ENCODE results near the gene MLIP. TPM values are rescaled to one million over a fixed set of nuclear protein-coding genes. Genes with fewer than 3 reads are reported as not detected.

The MLIP gene
- total and polyA plus RNA-seq, 9 donors: 0.05 to 1.2 (median 0.40) TPM; not detected in 4

- no peaks in the 10 kb centered on the region for H3K4me1 ChIP-seq (ENCODE audit: insufficient read depth)
- 75 to 87% (median 76%) methylated on average over 3 of the region's 3 CpGs for WGBS, 3 donors
- no peak for DNase-seq
Measured at GRCh38 chr6:54285595-54285994, 174.4 kb downstream of the MLIP start.

GRCh38 chr6:54286141-54286540 is 174.9 kb downstream of the MLIP start:
- Histone ChIP-seq H3K4me3 (no peak overlapping the region), H3K4me1 (ENCODE audit: insufficient read depth) (no peaks in the 10 kb centered on the region), H3K9me3 (no peaks in the 10 kb centered on the region), H3K27me3 (no peaks in the 10 kb centered on the region), H3K27ac (no peak overlapping the region), H3K36me3 (no peaks in the 10 kb centered on the region)
- TF ChIP-seq EP300 (IDR thresholded peaks at IDR 0.05): no peak
- TF ChIP-seq CTCF (IDR thresholded peaks at IDR 0.05): no peak
- TF ChIP-seq POLR2A (IDR thresholded peaks at IDR 0.05): no peak
- no peak for DNase-seq
- intact Hi-C loops (cut with DNase I): no loop called here

More at GRCh38 chr6:54285595-54285994, 174.4 kb downstream of the MLIP start:
- Histone ChIP-seq H3K36me3 (no peaks in the 10 kb centered on the region), H3K27me3 (no peaks in the 10 kb centered on the region), H3K27ac (no peak overlapping the region), H3K9me3 (no peaks in the 10 kb centered on the region), H3K4me3 (no peak overlapping the region)
- intact Hi-C loops (cut with DNase I): no loop called here
- TF ChIP-seq POLR2A (IDR thresholded peaks at IDR 0.05) (no peak), EP300 (IDR thresholded peaks at IDR 0.05) (no peak), CTCF (IDR thresholded peaks at IDR 0.05) (no peak)

- WGBS, 3 donors: 83 to 93% (median 86%) methylated on average over 2 of the region's 2 CpGs
Measured at GRCh38 chr6:54288474-54288873, 177.2 kb downstream of the MLIP start.

GRCh38 chr6:54289426-54289825 is 178.2 kb downstream of the MLIP start:
- intact Hi-C loops (cut with DNase I): no loop called here
- H3K36me3 ChIP-seq: no peaks in the 10 kb centered on the region
- no peaks in the 10 kb centered on the region for H3K9me3 ChIP-seq
- no peak for TF ChIP-seq EP300 (IDR thresholded peaks at IDR 0.05)
- no peaks in the 10 kb centered on the region for H3K4me1 ChIP-seq (ENCODE audit: insufficient read depth)
- 81 to 84% (median 82%) methylated on average over 4 of the region's 4 CpGs for WGBS, 3 donors
- H3K4me3 ChIP-seq: no peak overlapping the region
- DNase-seq: no peak
- no peak overlapping the region for H3K27ac ChIP-seq
- H3K27me3 ChIP-seq: no peaks in the 10 kb centered on the region

More at GRCh38 chr6:54288474-54288873, 177.2 kb downstream of the MLIP start:
- no peak for TF ChIP-seq EP300 (IDR thresholded peaks at IDR 0.05)
- no peak for TF ChIP-seq CTCF (IDR thresholded peaks at IDR 0.05)
- TF ChIP-seq POLR2A (IDR thresholded peaks at IDR 0.05): no peak
- Histone ChIP-seq H3K27me3 (no peaks in the 10 kb centered on the region), H3K36me3 (no peaks in the 10 kb centered on the region), H3K4me1 (ENCODE audit: insufficient read depth) (no peaks in the 10 kb centered on the region), H3K4me3 (no peak overlapping the region), H3K27ac (no peak overlapping the region), H3K9me3 (no peaks in the 10 kb centered on the region)
- intact Hi-C loops (cut with DNase I): no loop called here
- no peak for DNase-seq

- Histone ChIP-seq H3K9me3 (peaks cover 0 to 3% of the 10 kb centered on the region in 2 donors), H3K4me3 (no peak overlapping the region), H3K27ac (no peak overlapping the region), H3K27me3 (no peaks in the 10 kb centered on the region), H3K4me1 (ENCODE audit: insufficient read depth) (no peaks in the 10 kb centered on the region), H3K36me3 (no peaks in the 10 kb centered on the region)
- 43 to 62% (median 44%) methylated on average over 2 of the region's 2 CpGs for WGBS, 3 donors
- no peak for TF ChIP-seq POLR2A (IDR thresholded peaks at IDR 0.05)
- intact Hi-C loops (cut with DNase I): no loop called here
- no peak for DNase-seq
Measured at GRCh38 chr6:54291146-54291545, 179.9 kb downstream of the MLIP start.
